ENCODE results near the gene MFSD2A. TPM values are rescaled to one million over a fixed set of nuclear protein-coding genes. Genes with fewer than 3 reads are reported as not detected.

MFSD2A gene
- total RNA-seq, 1 experiment from 2014 or later: 19.9 TPM

GRCh38 chr1:39907528-39908453 lies 47.2 kb upstream of the MFSD2A start:
- Histone ChIP-seq H3K27me3 (ENCODE audit: insufficient read depth, low read length) (peaks cover 4% of the 10 kb centered on the region; the same call in 1 of the 2 replicates), H2BK15ac (ENCODE audit: low read depth, low read length) (no peak overlapping the region), H2BK12ac (ENCODE audit: insufficient read length, low read depth, low read length) (no peak overlapping the region), H2BK120ac (ENCODE audit: low read depth, low read length, poor library complexity, severe bottlenecking) (no peak overlapping the region), H3K9me3 (ENCODE audit: control insufficient read depth, low read depth, low read length) (no peaks in the 10 kb centered on the region), H3K14ac (ENCODE audit: insufficient read depth, low read length) (no peak overlapping the region), H3K9ac (ENCODE audit: extremely low read depth, insufficient read length, low read length) (no peak overlapping the region), H3K18ac (ENCODE audit: insufficient read length, low read depth, low read length) (no peak overlapping the region), H3K4ac (ENCODE audit: low read depth, low read length) (no peak overlapping the region), H3K79me2 (ENCODE audit: insufficient read depth, low read length) (no peaks in the 10 kb centered on the region), H2AFZ (ENCODE audit: low read length) (no peak overlapping the region), H4K20me1 (ENCODE audit: control insufficient read depth, insufficient read depth, insufficient read length) (no peaks in the 10 kb centered on the region), H3K4me1 (ENCODE audit: insufficient read depth, low read length) (no peaks in the 10 kb centered on the region), H2BK5ac (ENCODE audit: insufficient read length, low read length) (no peak overlapping the region), H3T11ph (ENCODE audit: low read length) (no peak overlapping the region), H3K27ac (ENCODE audit: insufficient read length, low read depth, low read length) (no peak overlapping the region), H3K56ac (ENCODE audit: insufficient read length, low read depth, low read length) (no peak overlapping the region), H3K23me2 (ENCODE audit: insufficient read length, low read depth, low read length, poor library complexity, severe bottlenecking) (no peaks in the 10 kb centered on the region), H4K8ac (replicated peaks; ENCODE audit: insufficient read length, low read depth, low read length) (no peak overlapping the region), H2BK20ac (ENCODE audit: low read depth, low read length, poor library complexity, severe bottlenecking) (no peak overlapping the region), H4K91ac (ENCODE audit: insufficient read length, low read depth, low read length) (no peak overlapping the region), H3K79me1 (ENCODE audit: insufficient read depth, low read depth, low read length, poor library complexity, severe bottlenecking) (no peaks in the 10 kb centered on the region), H4K5ac (ENCODE audit: insufficient read length, low read depth, low read length) (no peak overlapping the region), H3K23ac (ENCODE audit: insufficient read length, low read depth, low read length) (no peak overlapping the region), H3K4me2 (ENCODE audit: insufficient read depth, insufficient read length, low read length) (no peak overlapping the region), H2AK5ac (ENCODE audit: insufficient read length, low read length) (no peak overlapping the region)
- Mint-ChIP-seq H3K27ac (no peak overlapping the region), H3K9me3 (peaks cover 28% of the 10 kb centered on the region in 2 experiments), H3K4me3 (no peak overlapping the region), H3K4me1 (peaks cover 0 to 5% of the 10 kb centered on the region in 2 experiments; a peak in 1 of 4 replicates), H3K27me3 (ENCODE audit: low read depth) (peaks cover 30% of the 10 kb centered on the region), H3K36me3 (ENCODE audit: insufficient read depth in 1 of 3, low read depth in 3 of 3) (peaks cover 6 to 17% (median 9%) of the 10 kb centered on the region in 3 experiments; a peak in 6 of 7 replicates)
- TF ChIP-seq CTCF (conservative IDR thresholded peaks at IDR 0.05): no peak
- DNase-seq: no peak
- no CpG with 5 or more reads among the region's 3 CpGs for WGBS (ENCODE audit: extremely low coverage, insufficient read length, low lambda C conversion rate)

Measured in H9 (cell line).